ENCODE results near the gene KRTAP19-3. TPM values are rescaled to one million over a fixed set of nuclear protein-coding genes. Genes with fewer than 3 reads are reported as not detected.

KRTAP19-3 gene
- total and polyA plus RNA-seq, 2 of the 13 experiments (the other 11 are each of a cell fraction or from before 2014, with no cell fraction given), result not detected

GRCh38 chr21:30443226-30443625, 48.6 kb downstream of the KRTAP19-3 start:
- Histone ChIP-seq H3K79me2 (ENCODE audit: insufficient read depth, low read length) (no peaks in the 10 kb centered on the region), H2AFZ (ENCODE audit: low read length) (no peak overlapping the region), H4K20me1 (ENCODE audit: insufficient read depth, low read length) (no peaks in the 10 kb centered on the region), H3K4me3 (replicated peaks in 1 of 3; ENCODE audit: insufficient read depth in 1 of 3, low read depth in 2 of 3, low read length in 3 of 3) (no peak overlapping the region), H3K36me3 (replicated peaks in 1 of 2; ENCODE audit: control insufficient read depth in 1 of 2, insufficient read depth in 2 of 2, low read length in 2 of 2) (no peaks in the 10 kb centered on the region), H3K9ac (ENCODE audit: insufficient read depth, low read depth, low read length) (no peak overlapping the region), H3K27me3 (ENCODE audit: control insufficient read depth in 1 of 2, insufficient read depth in 2 of 2, low read length in 2 of 2) (no peaks in the 10 kb centered on the region), H3K27ac (ENCODE audit: extremely low read length, insufficient read depth, low read length) (no peak overlapping the region), H3K4me2 (ENCODE audit: low read depth, low read length) (no peak overlapping the region), H3K9me3 (ENCODE audit: low read length) (peaks cover 89% of the 10 kb centered on the region), H3K4me1 (ENCODE audit: insufficient read depth, low read length) (no peaks in the 10 kb centered on the region)
- POLR2A ChIA-PET, result no interaction called here
- ATAC-seq, result no peak
- intact Hi-C loops (cut with micrococcal nuclease; ENCODE audit: unreplicated experiment), result no loop called here
- no peak for FAIRE-seq
- no peak for TF ChIP-seq ZNF251 (CRISPR knock-in tag; IDR thresholded peaks at IDR 0.05)
- no peak for TF ChIP-seq ATAD3A (CRISPR knock-in tag; IDR thresholded peaks at IDR 0.05)
- TF ChIP-seq, protein P1, sequence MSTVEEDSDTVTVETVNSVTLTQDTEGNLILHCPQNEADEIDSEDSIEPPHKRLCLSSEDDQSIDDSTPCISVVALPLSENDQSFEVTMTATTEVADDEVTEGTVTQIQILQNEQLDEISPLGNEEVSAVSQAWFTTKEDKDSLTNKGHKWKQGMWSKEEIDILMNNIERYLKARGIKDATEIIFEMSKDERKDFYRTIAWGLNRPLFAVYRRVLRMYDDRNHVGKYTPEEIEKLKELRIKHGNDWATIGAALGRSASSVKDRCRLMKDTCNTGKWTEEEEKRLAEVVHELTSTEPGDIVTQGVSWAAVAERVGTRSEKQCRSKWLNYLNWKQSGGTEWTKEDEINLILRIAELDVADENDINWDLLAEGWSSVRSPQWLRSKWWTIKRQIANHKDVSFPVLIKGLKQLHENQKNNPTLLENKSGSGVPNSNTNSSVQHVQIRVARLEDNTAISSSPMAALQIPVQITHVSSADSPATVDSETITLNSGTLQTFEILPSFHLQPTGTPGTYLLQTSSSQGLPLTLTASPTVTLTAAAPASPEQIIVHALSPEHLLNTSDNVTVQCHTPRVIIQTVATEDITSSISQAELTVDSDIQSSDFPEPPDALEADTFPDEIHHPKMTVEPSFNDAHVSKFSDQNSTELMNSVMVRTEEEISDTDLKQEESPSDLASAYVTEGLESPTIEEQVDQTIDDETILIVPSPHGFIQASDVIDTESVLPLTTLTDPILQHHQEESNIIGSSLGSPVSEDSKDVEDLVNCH (CRISPR knock-in tag; IDR thresholded peaks at IDR 0.05), result no peak
- TF ChIP-seq JUN (CRISPR knock-in tag; IDR thresholded peaks at IDR 0.05), result no peak
- TF ChIP-seq MED13 (CRISPR knock-in tag; IDR thresholded peaks at IDR 0.05), result no peak
- no peak for TF ChIP-seq ZNF432 (CRISPR knock-in tag; IDR thresholded peaks at IDR 0.05; ENCODE audit: borderline replicate concordance)
- TF ChIP-seq MIER2 (CRISPR knock-in tag; IDR thresholded peaks at IDR 0.05), result no peak
- TF ChIP-seq MTF1 (CRISPR knock-in tag; IDR thresholded peaks at IDR 0.05), result no peak
- no peak for TF ChIP-seq PHF8 (CRISPR knock-in tag; IDR thresholded peaks at IDR 0.05)
- no peak for TF ChIP-seq DNMT3B (CRISPR knock-in tag; conservative IDR thresholded peaks at IDR 0.05)
- TF ChIP-seq ZNF569 (CRISPR knock-in tag; IDR thresholded peaks at IDR 0.05; ENCODE audit: borderline replicate concordance), result no peak
- no peak for TF ChIP-seq SSRP1 (CRISPR knock-in tag; IDR thresholded peaks at IDR 0.05)
- TF ChIP-seq ZNF839 (CRISPR knock-in tag; IDR thresholded peaks at IDR 0.05; ENCODE audit: borderline replicate concordance), result no peak
- TF ChIP-seq ZNF18 (CRISPR knock-in tag; IDR thresholded peaks at IDR 0.05; ENCODE audit: insufficient replicate concordance), result no peak
- TF ChIP-seq ZNF574 (CRISPR knock-in tag; IDR thresholded peaks at IDR 0.05), result no peak
- no peak for TF ChIP-seq BCLAF1 (IDR thresholded peaks at IDR 0.05)
- no peak for DNase-seq (ENCODE audit: low spot score)
- CTCF ChIA-PET (ENCODE audit: low intra/inter-chr PET ratio, low total read pairs), result no interaction called here
- in situ Hi-C loops (cut with HindIII; ENCODE audit: extremely low pct_ligation_motif_present, low pct_unique_long_range_greater_than_20kb), result no loop called here
- no TSS peak for BruUV-seq (replicated peaks)
